Endothelial cell of umbilical vein (primary cell): ENCODE data around the gene CUEDC1. TPM values are rescaled to one million over a fixed set of nuclear protein-coding genes. Genes with fewer than 3 reads are reported as not detected.

Source experiments
- BruUV-seq: library from RNA; stranded (reverse); fragments of 400-500 nt; replicated peaks from 2 replicates; lab custom pipeline; 2021; lab: Mats Ljungman, UMichigan
- CTCF ChIA-PET: fragments of 300-600, 350-600 bp; sonication (Branson Sonifier 250); formaldehyde crosslinking; loops from one replicate; lab custom pipeline; 2021; ENCODE audit warnings: antibody characterized with exemption, inconsistent platforms; lab: Charles Lee
- POLR2A ChIA-PET: fragments of 300-600, 350-600 bp; sonication (Branson Sonifier 250); formaldehyde crosslinking; loops from one replicate; lab custom pipeline; 2021; ENCODE audit warnings: antibody characterized with exemption, inconsistent platforms; lab: Charles Lee
- DNase-seq: peaks from one replicate; pipeline ENCODE4 v3.0.0-alpha.2; 2011; ENCODE audit warnings: low read depth, low spot score
- FAIRE-seq: peaks from 2 replicates; lab custom pipeline; 2011; peaks lifted over from hg19 to GRCh38; lab: Jason Lieb, UNC
- H2AFZ ChIP-seq: 2 replicates; pipeline ENCODE4 v1.6.0; 2012; ENCODE audit warnings: low read depth, low read length, control low read depth, inconsistent platforms
- H3K27ac ChIP-seq: 2 replicates; pipeline ENCODE4 v1.5.1; 2011; ENCODE audit warnings: low read depth, mild to moderate bottlenecking, control low read depth, low read length, moderate library complexity; ENCODE audit not compliant: insufficient read depth
- H3K27me3 ChIP-seq, 2 experiments: 2 replicates each; pipeline versions ENCODE4 v1.6.0 to v1.6.1; 2011; ENCODE audit warnings: low read length in 2 of 2, mixed read lengths in 1 of 2; ENCODE audit not compliant: control insufficient read depth in 2 of 2, insufficient read depth in 2 of 2
- H3K36me3 ChIP-seq, 2 experiments: 2 replicates in 1 of 2; 3 replicates in 1 of 2; pipeline ENCODE4 v1.5.1; 2011; ENCODE audit warnings: low read length in 2 of 2, mild to moderate bottlenecking in 1 of 2, moderate library complexity in 1 of 2; ENCODE audit not compliant: control insufficient read depth in 2 of 2, insufficient read depth in 2 of 2; ENCODE audit errors: extremely low read depth in 1 of 2
- H3K4me1 ChIP-seq: 3 replicates; pipeline ENCODE4 v1.5.1; 2011; ENCODE audit warnings: mild to moderate bottlenecking, low read length; ENCODE audit not compliant: control insufficient read depth, insufficient read depth; ENCODE audit errors: extremely low read depth
- H3K4me2 ChIP-seq: 2 replicates; pipeline ENCODE4 v1.6.1; 2011; ENCODE audit warnings: low read length, control low read depth, mixed read lengths; ENCODE audit not compliant: insufficient read depth
- H3K4me3 ChIP-seq, 3 experiments: fragments of 200-600 bp in 1 of 3; sonication (generic), shearing (Covaris generic) in 1 of 3; replicated peaks in 1 of 3; 2 replicates each; pipeline ENCODE4 v1.5.1; 2011 to 2016; ENCODE audit warnings: control low read depth in 3 of 3, low read length in 3 of 3, mild to moderate bottlenecking in 2 of 3, inconsistent platforms in 1 of 3, low read depth in 1 of 3, moderate library complexity in 1 of 3; ENCODE audit not compliant: insufficient read depth in 1 of 3
- H3K79me2 ChIP-seq: 2 replicates; pipeline ENCODE4 v1.6.0; 2012; ENCODE audit warnings: low read length, inconsistent platforms; ENCODE audit not compliant: control insufficient read depth, insufficient read depth
- H3K9ac ChIP-seq: replicated peaks from 2 replicates; pipeline ENCODE3; 2011; ENCODE audit warnings: low read length, control low read depth; ENCODE audit not compliant: insufficient read depth; ENCODE audit errors: extremely low read depth
- H3K9me1 ChIP-seq: replicated peaks from 3 replicates; pipeline ENCODE4 v1.6.0; 2011; ENCODE audit warnings: mild to moderate bottlenecking, low read length; ENCODE audit not compliant: control insufficient read depth, insufficient read depth; ENCODE audit errors: extremely low read depth
- H3K9me3 ChIP-seq: replicated peaks from 2 replicates; pipeline ENCODE4 v1.5.1; 2012; ENCODE audit warnings: low read length, inconsistent platforms; ENCODE audit not compliant: control insufficient read depth, insufficient read depth
- H4K20me1 ChIP-seq: replicated peaks from 2 replicates; pipeline ENCODE3; 2011; ENCODE audit warnings: mild to moderate bottlenecking, low read length; ENCODE audit not compliant: control insufficient read depth, insufficient read depth; ENCODE audit errors: extremely low read depth
- CTCF ChIP-seq, 2 donors: IDR thresholded peaks; 1 replicate in 1 of 2; 2 replicates in 1 of 2; pipeline ENCODE4 v1.5.1; 2011; ENCODE audit warnings: low read length in 2 of 2, mild to moderate bottlenecking in 2 of 2, moderate library complexity in 2 of 2, control low read depth in 1 of 2, inconsistent platforms in 1 of 2, low read depth in 1 of 2; ENCODE audit not compliant: insufficient read depth in 1 of 2; ENCODE audit errors: extremely low read depth in 1 of 2
- EZH2 ChIP-seq: IDR thresholded peaks from 2 replicates; pipeline ENCODE4 v1.6.1; 2012; ENCODE audit warnings: borderline replicate concordance, low read depth, mild to moderate bottlenecking, moderate library complexity, low read length, inconsistent platforms; ENCODE audit not compliant: severe bottlenecking
- FOS ChIP-seq: IDR thresholded peaks from 2 replicates; pipeline ENCODE4 v1.6.1; 2011; ENCODE audit warnings: mild to moderate bottlenecking, low read length, moderate library complexity, borderline replicate concordance; ENCODE audit not compliant: insufficient read depth
- GATA2 ChIP-seq: IDR thresholded peaks from 2 replicates; pipeline ENCODE4 v1.7.0; 2011; ENCODE audit warnings: low read depth, mild to moderate bottlenecking, moderate library complexity, mixed read lengths, low read length; ENCODE audit not compliant: insufficient read length, insufficient read depth
- JUN ChIP-seq: IDR thresholded peaks from 2 replicates; pipeline ENCODE4 v1.6.1; 2011; ENCODE audit warnings: borderline replicate concordance, low read depth; ENCODE audit not compliant: insufficient read length, insufficient read depth
- MAX ChIP-seq: IDR thresholded peaks from 2 replicates; pipeline ENCODE4 v1.6.1; 2011; ENCODE audit not compliant: insufficient read depth, insufficient read length
- MYC ChIP-seq: IDR thresholded peaks from one replicate; pipeline ENCODE4 v1.6.1; 2011; ENCODE audit warnings: mild to moderate bottlenecking, low read depth, low read length
- POLR2A ChIP-seq: IDR thresholded peaks from 2 replicates; pipeline ENCODE4 v1.6.1; 2012; ENCODE audit warnings: low read depth, mild to moderate bottlenecking, control low read depth, low read length
- POLR2AphosphoS5 ChIP-seq: IDR thresholded peaks from 2 replicates; pipeline ENCODE4 v1.6.1; 2012; ENCODE audit warnings: low read depth, mild to moderate bottlenecking, control low read depth, low read length, moderate library complexity; ENCODE audit not compliant: insufficient read depth
- dilution Hi-C: fragments of 300-500 bp; cut with MboI; formaldehyde crosslinking; loops from one replicate; pipeline ENCODE4 v1.15.0; 2019; ENCODE audit warnings: low sequenced_read_pairs; ENCODE audit not compliant: extremely low pct_ligation_motif_present
- intact Hi-C: fragments of 100-400 bp; cut with micrococcal nuclease; formaldehyde crosslinking; loops from one replicate; pipeline ENCODE4 v1.10.0; 2022
- polyA plus RNA-seq, 4 experiments: library from polyadenylated mRNA; depleted of rRNA in 3 of 4; stranded (reverse) in 3 of 4; unstranded in 1 of 4; fragments of >200 nt; gene quantifications; 2 replicates each; pipeline versions ENCODE4 v1.2.1 to v1.2.3, GENCODE V29; 2011 to 2012; ENCODE audit warnings: missing spikeins in 1 of 4
- total RNA-seq: library from RNA; stranded (reverse); gene quantifications from 2 replicates; pipeline ENCODE4 v1.2.3, GENCODE V29; 2021

Gene CUEDC1
- total and polyA plus RNA-seq, 2 donors (not counting 3 experiments of a cell fraction or from before 2014, with no cell fraction given) = 15.8 to 27.7 TPM

GRCh38 chr17:57885148-57885915, 69.9 kb downstream of the CUEDC1 start:
- Histone ChIP-seq H3K9me3 (no peaks in the 10 kb centered on the region), H3K9ac (no peak overlapping the region), H3K4me2 (no peak overlapping the region), H3K79me2 (no peaks in the 10 kb centered on the region), H3K36me3 (peaks cover 3 to 4% of the 10 kb centered on the region in 2 experiments), H3K27me3 (no peaks in the 10 kb centered on the region), H4K20me1 (no peaks in the 10 kb centered on the region), H3K9me1 (no peaks in the 10 kb centered on the region), H3K4me1 (peaks cover 10% of the 10 kb centered on the region), H3K27ac (no peak overlapping the region), H2AFZ (no peak overlapping the region), H3K4me3 (no peak overlapping the region)
- no TSS peak for BruUV-seq
- ChIA-PET CTCF (interaction anchor here (1.2 to 3.2 kb wide), 2 partner anchors 9 to 14 kb away, joined by 3 to 16 read pairs; no protein-coding TSS in a partner anchor), POLR2A (no interaction called here)
- dilution Hi-C loops = no loop called here
- intact Hi-C loops = no loop called here
- FAIRE-seq (no peak), DNase-seq (no peak)
- TF ChIP-seq CTCF (IDR thresholded peaks at IDR 0.05; ENCODE audit: extremely low read depth in 1 of 2, insufficient read depth in 1 of 2, low read depth in 1 of 2, low read length in 2 of 2) = no peak

- Histone ChIP-seq H3K9me1 (no peaks in the 10 kb centered on the region), H3K9ac (no peak overlapping the region), H3K79me2 (no peaks in the 10 kb centered on the region), H4K20me1 (no peaks in the 10 kb centered on the region), H3K4me1 (peaks cover 23% of the 10 kb centered on the region), H3K36me3 (peaks cover 3 to 4% of the 10 kb centered on the region in 2 experiments), H3K4me3 (no peak overlapping the region), H3K4me2 (no peak overlapping the region), H3K9me3 (no peaks in the 10 kb centered on the region), H3K27me3 (no peaks in the 10 kb centered on the region), H2AFZ (no peak overlapping the region), H3K27ac (no peak overlapping the region)
- TF ChIP-seq MYC (no peak), MAX (no peak), CTCF (IDR thresholded peaks at IDR 0.05; ENCODE audit: extremely low read depth in 1 of 2, insufficient read depth in 1 of 2, low read depth in 1 of 2, low read length in 2 of 2) (no peak), POLR2A (no peak), EZH2 (no peak), GATA2 (no peak), JUN (no peak), POLR2AphosphoS5 (no peak), FOS (no peak)
- no peak for DNase-seq
- no peak for FAIRE-seq
- intact Hi-C loops = no loop called here
- dilution Hi-C loops = no loop called here
- BruUV-seq = no TSS peak
- ChIA-PET CTCF (no interaction called here), POLR2A (no interaction called here)
Measured at GRCh38 chr17:57881783-57882351, 73.3 kb downstream of the CUEDC1 start.
